GM12873 (cell line): ENCODE results near the gene IGFBP2.

Experiments used
- CTCF ChIP-seq: IDR thresholded peaks from 2 replicates; pipeline ENCODE4 v1.5.1; 2012; ENCODE audit warnings: low read depth, mild to moderate bottlenecking, moderate library complexity, low read length, control low read depth; ENCODE audit not compliant: insufficient read depth; ENCODE audit errors: missing control alignments

IGFBP2 gene

GRCh38 chr2:216635701-216636550, 2.7 kb downstream of the IGFBP2 start:
- no peak for TF ChIP-seq CTCF

GRCh38 chr2:216636551-216637450, 3.6 kb downstream of the IGFBP2 start:
- no peak for TF ChIP-seq CTCF

- TF ChIP-seq CTCF, result no peak
Observed at GRCh38 chr2:216637472-216637871, 4.3 kb downstream of the IGFBP2 start.

GRCh38 chr2:216643986-216644659, 10.9 kb downstream of the IGFBP2 start:
- no peak for TF ChIP-seq CTCF

GRCh38 chr2:216644842-216645635, 11.8 kb downstream of the IGFBP2 start:
- TF ChIP-seq CTCF, result no peak

- no peak for TF ChIP-seq CTCF
Observed at GRCh38 chr2:216645636-216645950, 12.4 kb downstream of the IGFBP2 start.

- TF ChIP-seq CTCF, result no peak
Observed at GRCh38 chr2:216646116-216646515, 12.9 kb downstream of the IGFBP2 start.
